ENCODE measurements around the gene TFEB. TPM values are rescaled to one million over a fixed set of nuclear protein-coding genes. Genes with fewer than 3 reads are reported as not detected.

The TFEB gene
- total RNA-seq, 1 donor from 2014 or later = 41.7 TPM

- DNase-seq (ENCODE audit: low spot score) = peak; percentile 78
Observed at GRCh38 chr6:41723530-41724227, 11.7 kb downstream of the TFEB start.

- no peak for DNase-seq (ENCODE audit: low spot score)
Observed at GRCh38 chr6:41722969-41723529, 12.4 kb downstream of the TFEB start.

- DNase-seq (ENCODE audit: low spot score) = no peak
Observed at GRCh38 chr6:41721414-41721813, 14.0 kb downstream of the TFEB start.

- DNase-seq (ENCODE audit: low spot score) = no peak
Observed at GRCh38 chr6:41720783-41721182, 14.6 kb downstream of the TFEB start.

DNA sequence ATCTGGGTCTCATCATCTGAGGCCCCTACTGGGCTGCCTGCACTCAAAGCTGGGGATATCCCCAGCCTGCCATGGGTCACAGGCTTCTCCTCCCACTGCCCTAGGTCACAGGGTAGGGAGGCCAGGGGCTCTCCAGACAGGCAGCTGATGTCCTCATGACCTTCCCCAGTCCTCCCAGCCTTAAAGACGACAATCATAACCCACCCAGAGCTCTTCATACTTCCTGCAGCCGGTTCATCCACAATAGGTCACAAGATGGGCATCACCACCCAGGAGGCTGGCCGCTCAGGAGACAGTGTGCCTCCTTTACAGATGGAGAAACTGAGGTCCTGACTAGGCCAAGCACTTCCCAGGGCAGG is 15.2 kb downstream of the TFEB start:
- DNase-seq (ENCODE audit: low spot score) = no peak

GRCh38 chr6:41719436-41720261 is 15.8 kb downstream of the TFEB start:
- no peak for DNase-seq (ENCODE audit: low spot score)

GRCh38 chr6:41718828-41719227 is 16.6 kb downstream of the TFEB start:
- DNase-seq (ENCODE audit: low spot score) = no peak

GRCh38 chr6:41717392-41717736 is 18.0 kb downstream of the TFEB start:
- no peak for DNase-seq (ENCODE audit: low spot score)

- no peak for DNase-seq (ENCODE audit: low spot score)
Observed at GRCh38 chr6:41716516-41717391, 18.7 kb downstream of the TFEB start.

DNA sequence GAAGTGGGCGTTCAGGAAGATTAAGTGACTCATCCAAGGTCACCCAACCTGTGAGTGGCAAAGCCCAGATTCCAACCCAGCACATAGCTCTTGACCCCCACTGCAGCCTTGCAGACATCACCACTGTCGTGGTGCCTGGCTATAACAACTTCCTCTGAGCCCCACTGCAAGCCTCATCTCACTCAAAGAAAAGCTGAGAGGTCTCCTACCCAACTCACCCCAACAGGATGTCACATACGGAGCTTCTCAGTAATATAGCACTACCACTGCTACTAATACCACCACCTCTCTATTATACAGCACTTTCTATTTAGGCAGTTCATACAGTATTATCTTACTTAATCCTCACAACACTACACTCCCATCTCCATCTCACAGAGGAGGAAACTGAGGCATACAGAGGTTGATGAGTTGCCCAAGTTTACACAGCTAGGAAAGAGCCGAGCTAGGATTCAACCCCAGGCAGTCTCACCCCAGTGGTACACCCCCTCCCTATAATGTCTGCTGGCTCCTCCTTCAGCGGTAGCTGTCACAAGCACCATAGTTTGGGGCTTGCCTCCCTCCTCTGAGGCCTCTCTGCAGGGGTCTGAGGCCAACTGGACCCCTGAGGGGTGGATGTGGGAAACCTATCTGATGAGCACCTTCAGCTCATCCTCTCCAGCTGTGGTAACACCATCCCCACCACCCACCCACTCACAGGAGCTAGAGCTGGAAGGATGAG is 19.5 kb downstream of the TFEB start:
- no peak for DNase-seq (ENCODE audit: low spot score)

GRCh38 chr6:41714556-41715273 is 20.7 kb downstream of the TFEB start:
- no peak for DNase-seq (ENCODE audit: low spot score)

DNA sequence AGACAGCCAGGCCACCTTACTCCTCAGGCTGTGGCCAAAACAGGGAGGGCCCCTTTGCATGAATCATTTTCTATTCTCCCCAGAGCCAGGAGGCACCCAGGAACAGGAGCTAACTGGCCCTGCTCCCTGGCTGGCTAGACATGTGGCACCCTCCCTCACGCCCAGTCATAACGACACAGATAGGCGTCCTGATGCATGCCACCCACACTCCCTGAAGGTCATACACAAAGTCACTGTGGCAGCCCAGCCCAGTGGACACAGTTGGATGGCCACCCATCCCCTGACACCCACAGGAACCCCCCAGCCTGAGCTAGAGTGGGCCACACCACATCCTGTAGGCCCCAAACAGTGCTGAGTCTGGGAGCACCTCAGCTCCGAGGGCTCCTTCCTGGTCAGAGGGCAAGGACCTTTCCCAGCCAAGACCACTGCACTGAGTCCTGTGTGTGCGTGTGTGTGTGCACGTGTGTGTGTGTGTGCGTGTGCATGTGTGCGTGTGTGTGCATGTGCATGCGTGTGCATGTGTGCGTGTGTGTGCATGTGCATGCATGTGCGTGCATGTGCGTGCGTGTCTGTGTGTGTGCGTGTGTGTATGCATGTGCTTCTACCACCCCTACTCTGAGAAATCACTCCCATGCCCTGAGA is 21.6 kb downstream of the TFEB start:
- no peak for DNase-seq (ENCODE audit: low spot score)

DNA sequence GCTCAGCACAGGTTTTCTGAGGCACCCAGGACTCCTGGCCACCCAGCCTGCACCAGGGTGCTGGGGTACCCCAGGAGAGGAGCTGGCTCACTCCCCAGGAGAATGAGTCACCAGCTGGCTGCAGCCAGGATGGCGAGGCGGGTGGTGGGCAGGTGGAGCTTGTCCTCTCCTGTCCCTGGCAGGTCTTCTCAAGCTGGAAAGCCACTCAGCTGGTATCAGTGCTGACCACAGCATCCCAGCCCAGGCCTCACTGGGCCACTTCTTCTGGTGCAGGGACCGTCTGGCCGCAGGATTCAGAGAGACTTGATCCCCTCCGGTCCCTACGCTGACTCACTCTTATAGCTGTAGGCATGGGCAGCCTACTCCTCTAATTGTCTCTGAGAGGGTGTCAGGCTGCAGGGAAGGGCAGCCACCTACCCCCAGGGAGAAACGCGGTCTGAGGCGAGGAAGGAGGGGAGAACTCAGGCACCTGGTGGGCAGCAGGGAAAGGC is 22.2 kb downstream of the TFEB start:
- peak; percentile 87 for DNase-seq (ENCODE audit: low spot score)

DNA sequence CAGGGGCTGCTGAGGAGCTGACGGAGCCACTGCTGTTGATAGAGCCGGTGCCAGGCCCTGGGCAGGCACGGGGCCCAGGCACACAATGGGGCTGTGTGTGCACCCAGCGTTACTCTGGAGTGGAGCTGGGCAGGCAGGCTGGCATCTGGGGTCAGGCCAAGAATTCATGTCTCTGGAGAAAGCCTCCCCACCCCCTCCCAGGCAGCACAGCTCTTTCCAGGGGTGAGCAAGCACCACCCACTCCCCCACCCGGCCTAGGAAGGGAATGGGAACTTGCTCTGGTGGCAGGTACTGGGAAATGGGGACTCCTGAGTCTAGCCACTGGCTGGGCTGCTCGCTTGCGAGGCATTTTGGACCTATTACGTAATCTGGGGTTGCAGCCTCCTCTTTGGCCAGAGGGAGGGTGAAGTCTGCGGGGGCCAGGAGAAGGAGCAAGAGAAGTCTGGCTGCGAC is 22.7 kb downstream of the TFEB start:
- DNase-seq (ENCODE audit: low spot score) = peak; percentile 82

DNA sequence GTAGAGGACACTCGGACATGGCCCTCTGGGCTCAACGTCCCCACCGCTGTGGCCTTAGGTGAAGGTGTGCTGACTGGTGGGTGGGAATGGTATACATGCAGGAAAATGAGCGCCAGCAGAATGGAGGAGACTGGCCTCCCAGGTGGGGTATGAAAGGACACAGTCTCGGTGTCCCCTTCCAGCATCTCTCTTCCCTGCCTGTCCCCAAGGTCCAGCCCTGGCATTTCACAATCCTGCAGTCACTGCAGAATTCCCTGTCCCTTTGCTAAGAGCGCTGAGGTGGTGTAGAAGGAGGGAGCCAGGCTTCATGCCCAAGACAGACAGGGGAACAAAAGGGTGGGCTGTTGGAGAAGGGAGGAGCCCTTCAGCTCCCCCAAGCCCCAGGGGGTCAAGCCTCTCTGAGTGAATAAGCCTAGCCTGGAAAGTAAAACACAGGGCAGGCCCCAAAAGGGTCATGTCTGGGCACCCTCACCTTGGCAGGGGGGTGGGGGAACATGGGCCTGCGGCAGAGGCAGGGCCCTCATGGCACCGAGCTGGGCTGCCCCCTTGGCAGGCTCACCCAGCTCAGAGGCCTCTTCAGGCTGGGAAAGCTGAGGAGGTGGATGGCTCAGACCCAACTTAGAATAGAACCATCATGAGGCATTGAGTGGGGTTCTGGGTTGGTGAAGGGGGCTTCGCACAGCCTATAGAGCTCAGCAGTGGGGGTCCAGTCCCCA is 23.9 kb downstream of the TFEB start:
- DNase-seq (ENCODE audit: low spot score) = no peak

DNA sequence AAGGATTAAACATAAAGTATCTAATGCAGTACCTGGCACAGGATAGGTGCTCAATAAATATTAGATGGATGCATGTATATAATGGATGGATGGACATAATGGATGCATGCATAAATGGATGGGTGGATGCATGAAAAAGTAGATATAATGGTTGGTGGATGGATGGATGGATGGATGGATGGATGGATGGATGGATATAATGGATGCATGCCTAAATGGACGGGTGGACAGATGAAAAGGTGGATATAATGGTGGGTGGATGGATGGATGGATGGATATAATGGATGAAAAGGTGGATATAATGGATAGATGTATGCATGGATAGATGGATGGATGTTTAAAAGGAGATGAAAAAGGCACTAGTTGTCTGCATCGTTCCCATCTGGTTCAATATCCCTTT is 26.0 kb downstream of the TFEB start:
- DNase-seq (ENCODE audit: low spot score) = no peak

GRCh38 chr6:41708856-41709255 is 26.6 kb downstream of the TFEB start:
- no peak for DNase-seq (ENCODE audit: low spot score)

- no peak for DNase-seq (ENCODE audit: low spot score)
Observed at GRCh38 chr6:41707565-41708200, 27.7 kb downstream of the TFEB start.
